ENCODE results near the gene GPR161.

The GPR161 gene

DNA sequence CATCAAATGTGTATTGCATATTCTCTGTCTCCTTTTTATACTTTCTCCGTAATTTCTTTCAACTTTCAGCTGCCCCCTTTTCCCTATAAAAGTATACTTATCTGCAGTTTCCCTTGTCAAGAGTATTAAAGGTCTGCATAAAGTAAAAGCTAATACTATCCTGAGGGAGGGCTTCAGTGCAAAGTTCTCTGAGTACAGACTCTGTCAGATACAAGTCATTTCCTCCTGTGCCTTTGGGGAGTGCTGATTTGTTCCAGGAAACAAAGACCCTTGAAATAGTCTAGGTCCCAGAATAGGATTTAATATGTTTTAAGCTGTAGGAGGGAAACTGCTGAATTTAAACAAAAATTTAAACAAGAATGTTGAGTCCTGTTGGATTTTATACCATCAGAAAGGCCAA is 11.7 kb downstream of the GPR161 start:
- DNase-seq (ENCODE audit: low read depth): no peak
- no peak overlapping the region for H3K4me3 ChIP-seq (ENCODE audit: low read length)
- TF ChIP-seq, protein P1, sequence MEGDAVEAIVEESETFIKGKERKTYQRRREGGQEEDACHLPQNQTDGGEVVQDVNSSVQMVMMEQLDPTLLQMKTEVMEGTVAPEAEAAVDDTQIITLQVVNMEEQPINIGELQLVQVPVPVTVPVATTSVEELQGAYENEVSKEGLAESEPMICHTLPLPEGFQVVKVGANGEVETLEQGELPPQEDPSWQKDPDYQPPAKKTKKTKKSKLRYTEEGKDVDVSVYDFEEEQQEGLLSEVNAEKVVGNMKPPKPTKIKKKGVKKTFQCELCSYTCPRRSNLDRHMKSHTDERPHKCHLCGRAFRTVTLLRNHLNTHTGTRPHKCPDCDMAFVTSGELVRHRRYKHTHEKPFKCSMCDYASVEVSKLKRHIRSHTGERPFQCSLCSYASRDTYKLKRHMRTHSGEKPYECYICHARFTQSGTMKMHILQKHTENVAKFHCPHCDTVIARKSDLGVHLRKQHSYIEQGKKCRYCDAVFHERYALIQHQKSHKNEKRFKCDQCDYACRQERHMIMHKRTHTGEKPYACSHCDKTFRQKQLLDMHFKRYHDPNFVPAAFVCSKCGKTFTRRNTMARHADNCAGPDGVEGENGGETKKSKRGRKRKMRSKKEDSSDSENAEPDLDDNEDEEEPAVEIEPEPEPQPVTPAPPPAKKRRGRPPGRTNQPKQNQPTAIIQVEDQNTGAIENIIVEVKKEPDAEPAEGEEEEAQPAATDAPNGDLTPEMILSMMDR (IDR thresholded peaks at IDR 0.05; ENCODE audit: insufficient read depth, low read depth, low read length, missing control alignments): no peak

DNA sequence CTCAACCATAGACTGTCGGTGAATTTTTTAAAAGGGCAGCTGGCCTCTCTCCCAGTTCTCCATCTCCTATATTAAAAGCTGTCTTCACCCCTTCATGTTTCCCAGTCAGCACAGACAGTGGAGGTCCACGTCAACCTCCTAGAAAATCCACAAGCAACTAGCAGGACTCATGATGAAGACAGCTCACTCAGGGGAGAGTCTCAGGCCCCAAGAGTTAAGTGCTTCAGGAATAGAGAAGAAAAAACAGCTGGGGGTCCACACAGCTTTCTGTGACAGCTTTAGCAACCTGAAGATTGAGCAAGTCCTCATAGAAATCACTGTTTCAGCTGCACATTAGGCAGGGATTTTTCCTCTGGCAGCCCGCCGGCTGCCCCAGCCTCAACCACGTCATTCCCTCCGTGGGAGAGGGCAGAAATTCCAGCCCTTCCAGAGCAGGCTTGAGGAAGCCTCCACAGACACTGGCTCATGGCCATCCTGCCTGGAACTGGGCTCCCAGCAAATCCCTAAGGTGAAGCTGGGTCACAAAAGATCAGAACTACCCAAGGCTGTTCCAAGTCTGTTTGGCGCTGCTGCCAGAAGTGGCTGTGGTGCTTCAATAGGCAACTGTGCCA is 15.2 kb downstream of the GPR161 start:
- TF ChIP-seq, protein P1 (IDR thresholded peaks at IDR 0.05; ENCODE audit: insufficient read depth, low read depth, low read length, missing control alignments): no peak
- DNase-seq (ENCODE audit: low read depth): peak; percentile 40
- H3K4me3 ChIP-seq (ENCODE audit: low read length): no peak overlapping the region

DNA sequence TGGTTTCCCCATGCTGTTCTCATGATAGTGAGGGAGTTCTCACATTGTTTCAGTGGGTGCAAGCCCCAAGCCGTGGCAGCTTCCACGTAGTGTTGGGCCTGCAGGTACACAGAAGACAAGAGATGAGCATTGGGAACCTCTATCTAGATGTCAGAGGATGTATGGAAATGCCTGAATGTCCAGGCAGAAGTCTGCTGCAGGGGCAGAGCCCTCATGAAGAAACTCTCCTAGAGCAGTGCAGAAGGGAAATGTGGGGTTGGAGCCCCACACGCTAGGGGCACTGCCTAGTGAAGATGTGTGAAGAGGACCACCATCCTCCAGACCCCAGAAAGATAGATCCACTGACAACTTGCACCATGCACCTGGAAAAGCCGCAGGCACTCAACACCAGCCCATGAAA is 17.0 kb downstream of the GPR161 start:
- no peak overlapping the region for H3K4me3 ChIP-seq (ENCODE audit: low read length)
- no peak for DNase-seq (ENCODE audit: low read depth)
- TF ChIP-seq, protein P1 (IDR thresholded peaks at IDR 0.05; ENCODE audit: insufficient read depth, low read depth, low read length, missing control alignments): no peak

DNA sequence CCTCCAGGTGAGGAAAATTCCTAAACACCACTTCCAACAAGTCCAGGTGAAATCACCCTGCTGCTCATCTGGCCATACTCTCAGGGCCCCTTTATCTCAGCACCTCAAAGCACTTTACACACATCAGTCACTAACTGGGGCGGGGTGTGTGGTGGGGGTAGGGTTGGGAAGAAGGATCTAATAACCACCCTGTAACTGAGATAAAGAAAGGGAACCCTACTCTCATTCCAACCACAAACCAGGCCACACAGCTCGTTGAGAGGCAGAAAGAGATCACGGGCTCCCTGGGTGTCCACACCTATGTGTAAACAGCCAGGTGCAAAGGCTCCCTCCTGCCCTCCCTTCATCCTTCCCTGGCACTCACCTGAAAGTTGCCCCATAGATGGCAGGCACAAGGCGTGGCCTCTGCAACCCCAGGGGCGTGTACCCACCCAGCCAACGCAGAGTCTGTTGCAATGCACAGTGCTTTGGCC is 20.4 kb downstream of the GPR161 start:
- peak; percentile 48 for DNase-seq (ENCODE audit: low read depth)
- TF ChIP-seq, protein P1 (IDR thresholded peaks at IDR 0.05; ENCODE audit: insufficient read depth, low read depth, low read length, missing control alignments): no peak
- no peak overlapping the region for H3K4me3 ChIP-seq (ENCODE audit: low read length)

DNA sequence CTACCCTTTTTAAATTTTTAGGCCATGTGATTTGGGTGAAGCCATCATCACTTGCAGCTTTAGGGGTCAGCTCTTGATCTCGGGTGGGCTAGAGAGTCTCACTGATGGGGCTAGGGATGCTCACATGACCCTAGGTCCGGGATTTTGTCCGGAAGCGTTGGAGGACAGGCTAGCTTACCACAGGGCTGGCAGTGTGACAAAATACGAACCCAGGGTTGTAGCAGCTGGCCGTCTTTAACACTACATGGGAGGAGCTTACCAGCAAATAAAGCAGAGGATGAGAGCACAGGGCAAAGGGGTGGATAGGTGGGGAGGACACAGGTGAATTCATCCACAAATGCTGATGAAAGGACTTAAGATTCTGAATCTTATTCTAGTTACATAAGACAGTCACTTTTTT is 21.9 kb downstream of the GPR161 start:
- no peak overlapping the region for H3K4me3 ChIP-seq (ENCODE audit: low read length)
- DNase-seq (ENCODE audit: low read depth): no peak
- TF ChIP-seq, protein P1 (IDR thresholded peaks at IDR 0.05; ENCODE audit: insufficient read depth, low read depth, low read length, missing control alignments): no peak

DNA sequence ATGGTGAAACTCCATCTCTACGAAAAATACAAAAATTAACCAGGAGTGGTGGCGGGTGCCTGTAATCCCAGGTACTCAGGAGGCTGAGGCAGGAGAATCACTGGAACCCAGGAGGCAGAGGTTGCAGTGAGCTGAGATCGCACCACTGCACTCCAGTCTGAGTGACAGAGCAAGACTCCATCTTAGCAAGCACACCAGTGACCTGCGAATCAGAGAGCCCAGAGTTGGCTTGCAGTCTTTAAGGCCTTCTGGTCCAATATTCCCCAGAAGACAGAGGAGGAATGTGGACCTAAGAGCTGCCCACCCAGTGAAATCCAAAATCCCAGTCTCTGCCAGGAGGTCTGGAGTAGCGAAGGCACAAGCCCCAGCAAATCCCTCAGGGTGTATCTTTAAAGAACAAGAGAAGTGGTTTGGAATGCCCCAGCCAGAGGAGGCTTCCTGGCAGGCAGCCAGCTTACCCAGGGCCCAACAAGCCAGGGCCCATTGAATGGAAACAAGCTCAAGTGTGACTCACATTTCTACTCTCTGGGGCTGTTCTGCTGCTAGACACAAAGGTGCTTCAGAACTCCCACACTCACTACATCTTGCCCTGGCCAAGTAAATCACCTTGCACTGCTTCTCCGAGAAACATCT is 23.9 kb downstream of the GPR161 start:
- TF ChIP-seq, protein P1 (IDR thresholded peaks at IDR 0.05; ENCODE audit: insufficient read depth, low read depth, low read length, missing control alignments): no peak
- DNase-seq (ENCODE audit: low read depth): peak; percentile 99
- no peak overlapping the region for H3K4me3 ChIP-seq (ENCODE audit: low read length)
